Measurements from ENCODE around the gene FH. TPM values are rescaled to one million over a fixed set of nuclear protein-coding genes. Genes with fewer than 3 reads are reported as not detected.

The FH gene
- total and polyA plus RNA-seq, 2 experiments from 2014 or later = 56.2 to 69.8 TPM

DNA sequence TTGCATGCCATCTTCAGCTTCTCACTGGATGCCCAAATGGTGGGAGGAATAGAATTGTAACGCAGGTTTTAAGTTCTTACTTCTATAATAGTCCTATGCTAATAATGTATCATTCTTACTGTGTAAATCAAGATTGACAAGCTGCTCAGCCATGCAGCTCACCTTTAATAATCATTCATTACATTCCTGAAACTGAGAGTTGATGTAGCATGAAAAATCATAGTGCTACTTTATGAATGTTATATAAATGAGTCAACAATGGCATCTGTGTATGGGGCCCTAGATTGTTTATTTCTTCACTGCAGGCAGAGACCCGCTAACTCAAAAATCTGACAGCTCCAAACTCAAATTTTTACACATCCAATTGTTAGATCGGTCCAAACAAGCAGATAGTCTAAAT lies 34.4 kb downstream of the FH start:
- ATAC-seq (no peak), DNase-seq (ENCODE audit: low spot score) (no peak)
- H4K20me1 ChIP-seq (replicated peaks; ENCODE audit: insufficient read depth) = no peaks in the 10 kb centered on the region
- Mint-ChIP-seq H3K4me3 (no peak overlapping the region), H3K27me3 (ENCODE audit: insufficient read depth, low read depth, poor library complexity) (no peaks in the 10 kb centered on the region), H3K9me3 (peaks cover 7% of the 10 kb centered on the region), H3K36me3 (ENCODE audit: low read depth) (peaks cover 11% of the 10 kb centered on the region; the same call in 2 of the 3 replicates), H3K4me1 (no peaks in the 10 kb centered on the region), H3K27ac (no peak overlapping the region)
- H3F3A ChIP-seq (replicated peaks; ENCODE audit: low read depth) = no peaks in the 10 kb centered on the region
- H2AFZ ChIP-seq = no peak overlapping the region
- H3K9me2 ChIP-seq (ENCODE audit: insufficient read depth) = no peaks in the 10 kb centered on the region
- no peak overlapping the region for H3K4me3 ChIP-seq
- H3K4me1 ChIP-seq (ENCODE audit: insufficient read depth) = no peaks in the 10 kb centered on the region
- no peaks in the 10 kb centered on the region for H3K36me3 ChIP-seq (ENCODE audit: insufficient read depth)
- no peak overlapping the region for H3K4me2 ChIP-seq
- no peaks in the 10 kb centered on the region for H3K79me2 ChIP-seq (replicated peaks; ENCODE audit: insufficient read depth)
- TF ChIP-seq NANOG (IDR thresholded peaks at IDR 0.05; ENCODE audit: borderline replicate concordance) (no peak), ZNF331 (CRISPR knock-in tag; IDR thresholded peaks at IDR 0.05; ENCODE audit: low read depth) (no peak)
- H3K27me3 ChIP-seq (ENCODE audit: insufficient read depth) = no peaks in the 10 kb centered on the region
- H3K27ac ChIP-seq (ENCODE audit: low read depth) = no peak overlapping the region

DNA sequence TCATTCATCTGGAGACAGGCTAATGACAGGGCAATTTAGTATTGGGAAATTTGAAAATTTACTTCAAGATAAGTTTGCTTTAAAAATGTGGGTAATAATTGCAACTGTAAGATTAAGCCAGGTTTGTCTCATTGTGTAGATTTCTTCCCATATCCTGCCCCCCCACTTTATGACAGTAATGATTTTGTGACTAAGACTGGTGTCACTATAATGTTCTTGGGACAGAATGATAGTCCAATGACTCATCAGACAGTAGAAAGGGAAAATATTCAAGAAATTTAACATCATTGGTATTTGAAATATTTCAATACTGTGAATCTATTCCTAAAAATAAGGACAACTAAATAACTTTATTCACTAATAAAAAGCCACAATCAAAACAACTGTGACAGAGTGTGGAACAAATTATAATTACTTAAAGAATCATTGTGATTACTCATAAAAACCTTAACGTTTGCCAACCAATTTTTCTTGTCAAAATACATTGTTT lies 36.7 kb downstream of the FH start:
- peaks cover 11% of the 10 kb centered on the region; the same call in 2 of the 3 replicates for H3K36me3 Mint-ChIP-seq (ENCODE audit: low read depth)
- H3K36me3 ChIP-seq (ENCODE audit: insufficient read depth) = no peaks in the 10 kb centered on the region
- TF ChIP-seq CREB1 (CRISPR knock-in tag; IDR thresholded peaks at IDR 0.05; ENCODE audit: low read depth) = no peak
- no peak for TF ChIP-seq EZH2 (IDR thresholded peaks at IDR 0.05; ENCODE audit: low read depth, unreplicated experiment)
- no peak for TF ChIP-seq REST (IDR thresholded peaks at IDR 0.05; ENCODE audit: unreplicated experiment)
- no peak for TF ChIP-seq STAT1 (IDR thresholded peaks at IDR 0.05; ENCODE audit: unreplicated experiment)
- no peaks in the 10 kb centered on the region for H3F3A ChIP-seq (replicated peaks; ENCODE audit: low read depth)
- no peak overlapping the region for H2AFZ ChIP-seq
- H3K27me3 Mint-ChIP-seq (ENCODE audit: insufficient read depth, low read depth, poor library complexity) = no peaks in the 10 kb centered on the region
- no peak overlapping the region for H3K27ac ChIP-seq (ENCODE audit: low read depth)
- no peaks in the 10 kb centered on the region for H3K4me1 ChIP-seq (ENCODE audit: insufficient read depth)
- no peaks in the 10 kb centered on the region for H3K9me2 ChIP-seq (ENCODE audit: insufficient read depth)
- H3K27ac Mint-ChIP-seq = no peak overlapping the region
- no peak overlapping the region for H3K4me3 Mint-ChIP-seq
- no peaks in the 10 kb centered on the region for H4K20me1 ChIP-seq (replicated peaks; ENCODE audit: insufficient read depth)
- no peak for DNase-seq (ENCODE audit: low spot score)
- no peaks in the 10 kb centered on the region for H3K79me2 ChIP-seq (replicated peaks; ENCODE audit: insufficient read depth)
- H3K27me3 ChIP-seq (ENCODE audit: insufficient read depth) = no peaks in the 10 kb centered on the region
- no peak overlapping the region for H3K4me2 ChIP-seq
- peaks cover 7% of the 10 kb centered on the region for H3K9me3 Mint-ChIP-seq
- no peak overlapping the region for H3K4me3 ChIP-seq
- no peak for ATAC-seq
- no peaks in the 10 kb centered on the region for H3K4me1 Mint-ChIP-seq

DNA sequence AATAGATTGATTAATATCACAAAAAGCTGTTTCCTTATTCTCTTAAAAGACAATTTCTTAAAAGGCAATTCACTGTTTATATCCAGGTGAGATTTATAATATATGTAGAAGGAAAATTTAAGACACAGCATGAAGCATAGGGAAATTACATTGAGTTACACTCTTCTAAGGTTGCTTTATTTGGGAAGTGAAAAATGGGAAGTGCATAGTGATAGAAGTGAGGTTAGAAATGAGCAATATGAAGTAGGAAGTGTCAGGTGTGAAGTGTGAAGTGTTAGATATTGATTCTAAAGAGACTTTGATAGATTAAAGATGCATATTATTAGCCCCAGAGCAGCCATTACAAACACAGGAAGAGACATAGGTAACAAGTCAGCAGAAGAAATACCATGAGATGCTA lies 40.3 kb downstream of the FH start:
- Mint-ChIP-seq H3K4me1 (no peaks in the 10 kb centered on the region), H3K9me3 (no peaks in the 10 kb centered on the region; the same call in 2 of the 3 replicates), H3K27me3 (ENCODE audit: insufficient read depth, low read depth, poor library complexity) (no peaks in the 10 kb centered on the region), H3K4me3 (no peak overlapping the region), H3K27ac (no peak overlapping the region), H3K36me3 (ENCODE audit: low read depth) (no peaks in the 10 kb centered on the region)
- H4K20me1 ChIP-seq (replicated peaks; ENCODE audit: insufficient read depth) = no peaks in the 10 kb centered on the region
- H3F3A ChIP-seq (replicated peaks; ENCODE audit: low read depth) = no peaks in the 10 kb centered on the region
- no peak overlapping the region for H3K4me2 ChIP-seq
- no peak for DNase-seq (ENCODE audit: low spot score)
- TF ChIP-seq STAT1 (IDR thresholded peaks at IDR 0.05; ENCODE audit: unreplicated experiment) (no peak), NANOG (IDR thresholded peaks at IDR 0.05; ENCODE audit: borderline replicate concordance) (no peak), ZNF331 (CRISPR knock-in tag; IDR thresholded peaks at IDR 0.05; ENCODE audit: low read depth) (no peak), EZH2 (IDR thresholded peaks at IDR 0.05; ENCODE audit: low read depth, unreplicated experiment) (no peak), CREB1 (CRISPR knock-in tag; IDR thresholded peaks at IDR 0.05; ENCODE audit: low read depth) (no peak), REST (IDR thresholded peaks at IDR 0.05; ENCODE audit: unreplicated experiment) (no peak)
- no peaks in the 10 kb centered on the region for H3K79me2 ChIP-seq (replicated peaks; ENCODE audit: insufficient read depth)
- H3K9me2 ChIP-seq (ENCODE audit: insufficient read depth) = no peaks in the 10 kb centered on the region
- H3K27me3 ChIP-seq (ENCODE audit: insufficient read depth) = no peaks in the 10 kb centered on the region
- H3K36me3 ChIP-seq (ENCODE audit: insufficient read depth) = no peaks in the 10 kb centered on the region
- ATAC-seq = no peak
- H2AFZ ChIP-seq = no peak overlapping the region
- H3K4me1 ChIP-seq (ENCODE audit: insufficient read depth) = no peaks in the 10 kb centered on the region
- no peak overlapping the region for H3K27ac ChIP-seq (ENCODE audit: low read depth)
- no peak overlapping the region for H3K4me3 ChIP-seq
